Muscle layer of colon (tissue), 2 donors: ENCODE data around the gene PPFIBP2.
A peak's percentile ranks its signal among the peaks of the same experiment; 100 is the strongest.

ENCODE experiments used
- H3K27ac ChIP-seq: one replicate; pipeline ENCODE4 v1.7.0; 2013; ENCODE audit warnings: low read depth, mild to moderate bottlenecking, low read length, moderate library complexity
- H3K27me3 ChIP-seq, 2 donors: one replicate each; pipeline ENCODE4 v1.7.0; 2013; ENCODE audit warnings: low read length in 2 of 2, mild to moderate bottlenecking in 2 of 2; ENCODE audit not compliant: insufficient read depth in 2 of 2, control insufficient read depth in 1 of 2
- H3K36me3 ChIP-seq: one replicate; pipeline ENCODE4 v1.7.0; 2013; ENCODE audit warnings: mild to moderate bottlenecking, low read length; ENCODE audit not compliant: insufficient read depth
- H3K4me1 ChIP-seq: one replicate; pipeline ENCODE4 v1.7.0; 2013; ENCODE audit warnings: mild to moderate bottlenecking, low read length; ENCODE audit not compliant: insufficient read depth
- H3K4me3 ChIP-seq, 2 donors: one replicate each; pipeline ENCODE4 v1.7.0; 2013; ENCODE audit warnings: low read length in 2 of 2, low read depth in 1 of 2, mild to moderate bottlenecking in 1 of 2, moderate library complexity in 1 of 2
- H3K9ac ChIP-seq: one replicate; pipeline ENCODE4 v1.7.0; 2013; ENCODE audit warnings: low read length
- H3K9me3 ChIP-seq: one replicate; pipeline ENCODE4 v1.7.0; 2013; ENCODE audit warnings: mild to moderate bottlenecking, low read length
- donor health status: abdominal sarcoma.
- donor health status: Adenocarcinoma of cecum.

The PPFIBP2 gene

GRCh38 chr11:7595016-7595866, 81.4 kb downstream of the PPFIBP2 start:
- Histone ChIP-seq H3K9ac (no peak overlapping the region), H3K9me3 (no peaks in the 10 kb centered on the region), H3K27me3 (no peaks in the 10 kb centered on the region), H3K4me3 (no peak overlapping the region), H3K4me1 (no peaks in the 10 kb centered on the region), H3K27ac (peak overlapping the region; percentile 7), H3K36me3 (no peaks in the 10 kb centered on the region)

GRCh38 chr11:7595951-7596350, 82.2 kb downstream of the PPFIBP2 start:
- Histone ChIP-seq H3K27me3 (no peaks in the 10 kb centered on the region), H3K9ac (no peak overlapping the region), H3K27ac (peak overlapping the region; percentile 7), H3K9me3 (no peaks in the 10 kb centered on the region), H3K4me3 (no peak overlapping the region), H3K4me1 (no peaks in the 10 kb centered on the region), H3K36me3 (no peaks in the 10 kb centered on the region)

DNA sequence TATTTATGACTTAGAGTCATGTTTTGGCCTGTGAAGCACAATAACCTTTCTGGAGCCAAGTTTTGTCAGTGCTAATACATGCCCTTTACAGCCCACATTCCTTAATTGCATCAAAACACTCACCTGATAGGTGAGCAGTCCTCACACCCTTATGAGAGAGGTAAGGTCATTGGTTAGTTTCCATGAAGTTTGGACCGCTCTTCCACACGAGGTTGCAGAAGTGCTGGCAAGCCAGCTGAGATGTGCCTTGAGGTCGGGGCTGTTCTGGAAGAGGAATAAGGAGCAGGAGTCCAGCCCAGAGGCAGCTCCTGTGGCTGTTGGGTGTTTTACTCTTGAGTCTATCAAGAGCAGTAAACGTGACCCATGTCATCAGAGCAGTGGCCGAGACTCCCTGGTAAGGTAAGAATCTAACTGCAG, 83.2 kb downstream of the PPFIBP2 start:
- Histone ChIP-seq H3K27me3 (no peaks in the 10 kb centered on the region), H3K4me1 (peaks cover 5% of the 10 kb centered on the region), H3K36me3 (no peaks in the 10 kb centered on the region), H3K4me3 (no peak overlapping the region), H3K9me3 (no peaks in the 10 kb centered on the region), H3K9ac (no peak overlapping the region), H3K27ac (no peak overlapping the region)

- Histone ChIP-seq H3K9ac (no peak overlapping the region), H3K4me3 (no peak overlapping the region), H3K4me1 (peaks cover 5% of the 10 kb centered on the region), H3K27ac (no peak overlapping the region), H3K9me3 (no peaks in the 10 kb centered on the region), H3K27me3 (no peaks in the 10 kb centered on the region), H3K36me3 (no peaks in the 10 kb centered on the region)
These were observed 83.8 kb downstream of the PPFIBP2 start for GRCh38 chr11:7597620-7598019.

GRCh38 chr11:7599209-7599608, 85.4 kb downstream of the PPFIBP2 start:
- no peaks in the 10 kb centered on the region for H3K36me3 ChIP-seq
- no peak overlapping the region for H3K9ac ChIP-seq
- H3K4me1 ChIP-seq = peaks cover 5% of the 10 kb centered on the region
- H3K27me3 ChIP-seq = no peaks in the 10 kb centered on the region
- H3K9me3 ChIP-seq = no peaks in the 10 kb centered on the region
- no peak overlapping the region for H3K4me3 ChIP-seq
- no peak overlapping the region for H3K27ac ChIP-seq

DNA sequence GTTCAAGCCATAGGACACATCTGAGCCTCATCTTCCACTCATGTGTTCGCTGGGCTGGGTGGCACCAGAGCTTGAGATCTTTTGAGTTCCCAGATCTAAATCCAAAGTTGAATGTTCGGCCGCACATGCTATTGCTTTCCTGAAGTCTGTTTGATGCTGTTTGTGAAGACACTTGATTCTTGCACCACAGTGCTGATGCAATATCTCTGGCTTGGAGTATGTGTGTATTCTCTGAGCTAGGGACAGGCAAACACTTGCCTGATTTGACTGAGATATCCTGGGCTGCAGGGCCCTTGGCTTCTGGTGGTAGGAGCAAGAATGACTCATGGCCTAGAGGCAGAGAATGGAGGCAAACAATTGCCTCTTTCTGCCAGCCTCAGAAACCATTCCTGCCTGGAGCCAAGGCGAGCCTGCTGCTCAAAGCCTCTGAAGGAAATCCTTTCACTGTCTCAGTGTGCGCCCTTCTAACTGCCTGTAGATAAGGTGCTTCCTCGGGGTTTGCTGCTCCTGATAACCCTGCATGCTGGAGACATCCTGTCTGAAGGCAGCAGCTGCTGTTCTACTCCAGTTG, 86.5 kb downstream of the PPFIBP2 start:
- peaks cover 5% of the 10 kb centered on the region for H3K4me1 ChIP-seq
- H3K36me3 ChIP-seq = no peaks in the 10 kb centered on the region
- no peak overlapping the region for H3K4me3 ChIP-seq
- no peaks in the 10 kb centered on the region for H3K27me3 ChIP-seq
- no peak overlapping the region for H3K9ac ChIP-seq
- H3K27ac ChIP-seq = no peak overlapping the region
- no peaks in the 10 kb centered on the region for H3K9me3 ChIP-seq

- H3K9me3 ChIP-seq = no peaks in the 10 kb centered on the region
- H3K27ac ChIP-seq = no peak overlapping the region
- H3K4me3 ChIP-seq = no peak overlapping the region
- peaks cover 5% of the 10 kb centered on the region for H3K4me1 ChIP-seq
- no peak overlapping the region for H3K9ac ChIP-seq
- no peaks in the 10 kb centered on the region for H3K36me3 ChIP-seq
- no peaks in the 10 kb centered on the region for H3K27me3 ChIP-seq
These were observed 89.4 kb downstream of the PPFIBP2 start for GRCh38 chr11:7603031-7603781.

GRCh38 chr11:7604331-7604955, 90.6 kb downstream of the PPFIBP2 start:
- Histone ChIP-seq H3K4me3 (no peak overlapping the region), H3K36me3 (no peaks in the 10 kb centered on the region), H3K4me1 (peaks cover 5% of the 10 kb centered on the region), H3K27ac (no peak overlapping the region), H3K9me3 (no peaks in the 10 kb centered on the region), H3K27me3 (no peaks in the 10 kb centered on the region), H3K9ac (no peak overlapping the region)

- H3K4me3 ChIP-seq = no peak overlapping the region
- no peak overlapping the region for H3K27ac ChIP-seq
- no peaks in the 10 kb centered on the region for H3K9me3 ChIP-seq
- H3K4me1 ChIP-seq = peaks cover 5% of the 10 kb centered on the region
- H3K36me3 ChIP-seq = no peaks in the 10 kb centered on the region
- no peaks in the 10 kb centered on the region for H3K27me3 ChIP-seq
- H3K9ac ChIP-seq = no peak overlapping the region
These were observed 91.6 kb downstream of the PPFIBP2 start for GRCh38 chr11:7605186-7605943.

GRCh38 chr11:7606496-7606895, 92.7 kb downstream of the PPFIBP2 start:
- Histone ChIP-seq H3K9me3 (no peaks in the 10 kb centered on the region), H3K36me3 (no peaks in the 10 kb centered on the region), H3K4me3 (no peak overlapping the region), H3K27me3 (no peaks in the 10 kb centered on the region), H3K27ac (no peak overlapping the region), H3K4me1 (no peaks in the 10 kb centered on the region), H3K9ac (no peak overlapping the region)

DNA sequence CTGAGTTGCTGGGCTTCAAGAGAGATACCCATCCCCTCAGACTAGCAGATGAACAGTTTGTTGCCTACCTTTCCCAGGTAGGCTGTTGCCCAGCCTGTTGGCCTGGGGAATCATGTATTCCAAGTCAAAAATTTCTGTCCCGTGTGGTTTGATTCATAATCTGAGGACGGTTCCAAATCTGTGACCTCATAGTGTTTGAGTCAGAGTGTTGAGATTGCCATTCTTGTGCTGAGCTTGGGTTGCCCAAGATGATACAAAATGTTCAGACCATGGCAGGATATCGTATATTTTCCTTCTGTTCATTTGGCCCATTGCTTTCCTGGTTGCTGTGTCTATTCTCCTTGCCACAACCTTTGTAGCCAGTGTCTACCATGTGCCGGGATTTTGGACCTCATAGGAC, 95.2 kb downstream of the PPFIBP2 start:
- Histone ChIP-seq H3K9ac (no peak overlapping the region), H3K4me1 (no peaks in the 10 kb centered on the region), H3K36me3 (no peaks in the 10 kb centered on the region), H3K27ac (no peak overlapping the region), H3K27me3 (no peaks in the 10 kb centered on the region), H3K9me3 (no peaks in the 10 kb centered on the region), H3K4me3 (no peak overlapping the region)
